ENCODE results near the gene AKAP8L. TPM values are rescaled to one million over a fixed set of nuclear protein-coding genes. Genes with fewer than 3 reads are reported as not detected.

AKAP8L gene
- 76.7 TPM for total RNA-seq
- long read RNA-seq, transcript AKAP8L-201 (14 exons, 2,146 nt): major isoform, 45 of 64 reads
- long read RNA-seq, partial matches to known transcripts: 7 of 64 reads
- long read RNA-seq, other reads (novel, unspliced or antisense): 11 of 64 reads

GRCh38 chr19:15418579-15419412, at the start of gene AKAP8L:
Gene AKAP8L (minus strand): TSS chr19:15418988. CDS start chr19:15418923, 65 bp downstream.
- intact Hi-C loops (cut with DNase I): loop anchor here (1.0 to 5.0 kb wide), 3 partner anchors 14 to 138 kb away; no protein-coding TSS in a partner anchor
- DNase-seq (ENCODE audit: missing footprints) (peak; percentile 99), ATAC-seq (peak; percentile 98)

- intact Hi-C loops (cut with DNase I): no loop called here
- no peak for ATAC-seq
- no peak for DNase-seq (ENCODE audit: missing footprints)
Observed at GRCh38 chr19:15467734-15468214, 49.0 kb upstream of the AKAP8L start.

- no peak for ATAC-seq
- no peak for DNase-seq (ENCODE audit: missing footprints)
- intact Hi-C loops (cut with DNase I): no loop called here
Observed at GRCh38 chr19:15466851-15467733, 48.3 kb upstream of the AKAP8L start.

GRCh38 chr19:15464394-15465385, 45.9 kb upstream of the AKAP8L start, which contains the start of gene RASAL3:
Gene RASAL3 (minus strand): TSS chr19:15464544. CDS start chr19:15464358, 186 bp downstream.
- intact Hi-C loops (cut with DNase I): no loop called here
- DNase-seq (ENCODE audit: missing footprints): no peak

GRCh38 chr19:15463861-15464371, 45.1 kb upstream of the AKAP8L start:
- DNase-seq (ENCODE audit: missing footprints): peak; percentile 78
- intact Hi-C loops (cut with DNase I): no loop called here
- ATAC-seq: peak; percentile 49

More at GRCh38 chr19:15464394-15465385, 45.9 kb upstream of the AKAP8L start, which contains the start of gene RASAL3:
- peak; percentile 15 for ATAC-seq

- ATAC-seq: no peak
- no peak for DNase-seq (ENCODE audit: missing footprints)
- intact Hi-C loops (cut with DNase I): no loop called here
Observed at GRCh38 chr19:15461694-15462093, 42.9 kb upstream of the AKAP8L start.

- intact Hi-C loops (cut with DNase I): loop anchor here (10.0 kb wide), 1 partner anchor 97 kb away; no protein-coding TSS in a partner anchor
- ATAC-seq: no peak
- DNase-seq (ENCODE audit: missing footprints): no peak
Observed at GRCh38 chr19:15457701-15458484, 39.1 kb upstream of the AKAP8L start.

GRCh38 chr19:15456871-15457700, 38.3 kb upstream of the AKAP8L start:
- ATAC-seq (no peak), DNase-seq (ENCODE audit: missing footprints) (no peak)
- intact Hi-C loops (cut with DNase I): loop anchor here (10.0 kb wide), 1 partner anchor 98 kb away; no protein-coding TSS in a partner anchor

- intact Hi-C loops (cut with DNase I): loop anchor here (10.0 kb wide), 1 partner anchor 98 kb away; no protein-coding TSS in a partner anchor
- DNase-seq (ENCODE audit: missing footprints) (no peak), ATAC-seq (no peak)
Observed at GRCh38 chr19:15456441-15456840, 37.7 kb upstream of the AKAP8L start.

- ATAC-seq (no peak), DNase-seq (ENCODE audit: missing footprints) (no peak)
- intact Hi-C loops (cut with DNase I): loop anchor here (10.0 kb wide), 1 partner anchor 99 kb away; no protein-coding TSS in a partner anchor
Observed at GRCh38 chr19:15455996-15456395, 37.2 kb upstream of the AKAP8L start.

- ATAC-seq (no peak), DNase-seq (ENCODE audit: missing footprints) (no peak)
- intact Hi-C loops (cut with DNase I): loop anchor here (5.0 to 10.0 kb wide), 2 partner anchors 77 to 101 kb away; partner anchors contain the start of gene AKAP8
Observed at GRCh38 chr19:15453906-15454860, 35.4 kb upstream of the AKAP8L start.

- ATAC-seq: peak; percentile 29
- intact Hi-C loops (cut with DNase I): loop anchor here (5.0 to 10.0 kb wide), 2 partner anchors 76 to 102 kb away; partner anchors contain the start of gene AKAP8
- no peak for DNase-seq (ENCODE audit: missing footprints)
Observed at GRCh38 chr19:15453091-15453578, 34.3 kb upstream of the AKAP8L start.

- DNase-seq (ENCODE audit: missing footprints) (peak; percentile 95), ATAC-seq (peak; percentile 74)
- intact Hi-C loops (cut with DNase I): loop anchor here (5.0 to 10.0 kb wide), 2 partner anchors 75 to 102 kb away; partner anchors contain the start of gene AKAP8
Observed at GRCh38 chr19:15452111-15453047, 33.6 kb upstream of the AKAP8L start.

All from Right ventricle myocardium inferior (tissue), 1 donor.